Transverse colon (tissue), 4 donors: ENCODE data around the gene RAPGEF1. TPM values are rescaled to one million over a fixed set of nuclear protein-coding genes. Genes with fewer than 3 reads are reported as not detected.

Source experiments
- DNase-seq: peaks from one replicate; pipeline ENCODE4 v3.0.0-alpha.2; 2019
- H3K27ac ChIP-seq, 4 donors: fragments of 200-600 bp; sonication (generic); 2 replicates each; pipeline ENCODE4 v1.5.1; 2016 to 2018; ENCODE audit warnings: inconsistent platforms in 4 of 4
- H3K27me3 ChIP-seq: fragments of 200-600 bp; sonication (generic); 2 replicates; pipeline ENCODE4 v1.5.1; 2017; ENCODE audit warnings: inconsistent platforms
- H3K36me3 ChIP-seq, 4 donors: fragments of 200-600 bp; sonication (generic); 2 replicates each; pipeline ENCODE4 v1.5.1; 2017 to 2019; ENCODE audit warnings: inconsistent platforms in 4 of 4
- H3K4me1 ChIP-seq, 4 donors: fragments of 200-600 bp; sonication (generic); 2 replicates each; pipeline ENCODE4 v1.5.1; 2017 to 2020; ENCODE audit warnings: inconsistent platforms in 4 of 4
- H3K4me3 ChIP-seq, 4 donors: fragments of 200-600 bp; sonication (generic); 1 replicate in 1 of 4; 2 replicates in 3 of 4; pipeline versions ENCODE4 v1.5.1 to v1.6.1; 2017 to 2019; ENCODE audit warnings: inconsistent platforms in 4 of 4
- H3K9me3 ChIP-seq, 2 donors: fragments of 200-600 bp; sonication (generic); 2 replicates each; pipeline ENCODE4 v1.5.1; 2017 to 2019; ENCODE audit warnings: inconsistent platforms in 2 of 2
- CTCF ChIP-seq, 5 experiments: fragments of 200-600 bp in 3 of 5; fragments of 450-650 bp in 2 of 5; sonication (generic) in 3 of 5; IDR thresholded peaks; 1 replicate in 2 of 5; 2 replicates in 3 of 5; pipeline ENCODE4 v1.5.1; 2016 to 2017; ENCODE audit warnings: antibody characterized with exemption in 5 of 5, inconsistent platforms in 3 of 5, mild to moderate bottlenecking in 2 of 5, moderate library complexity in 1 of 5
- EP300 ChIP-seq: sonication (generic); formaldehyde crosslinking; IDR thresholded peaks from one replicate; pipeline ENCODE4 v1.6.1; 2017; ENCODE audit warnings: antibody characterized with exemption, low read depth
- POLR2A ChIP-seq: fragments of 450-650 bp; IDR thresholded peaks from one replicate; pipeline ENCODE4 v1.6.1; 2016; ENCODE audit warnings: antibody characterized with exemption, mild to moderate bottlenecking, moderate library complexity
- POLR2AphosphoS5 ChIP-seq, 3 donors: sonication (generic); formaldehyde crosslinking; IDR thresholded peaks; one replicate each; pipeline ENCODE4 v1.6.1; 2016; ENCODE audit warnings: antibody characterized with exemption in 3 of 3
- WGBS, 2 donors: methylation state at CpG; one replicate each; pipeline ENCODE4 v1.1.5; 2018; ENCODE audit warnings: low coverage in 1 of 2; 5-methylcytosine and 5-hydroxymethylcytosine counted together
- in situ Hi-C, 4 donors: fragments of 200-750 bp; cut with MboI; loops; one replicate each; pipeline versions ENCODE4 v1.15.0 to v1.15.1; 2017; ENCODE audit warnings: low sequenced_read_pairs in 3 of 4, low pct_ligation_motif_present in 1 of 4, low pct_unique_long_range_greater_than_20kb in 1 of 4
- intact Hi-C: fragments of 100-400 bp; cut with DNase I; formaldehyde crosslinking; loops from one replicate; pipeline ENCODE4 v1.15.1; 2023; ENCODE audit warnings: low total_unique reads
- total RNA-seq, 4 donors: library from RNA; depleted of rRNA; stranded (reverse); fragments of >200 nt; gene quantifications; one replicate each; pipeline ENCODE4 v1.1.0, GENCODE V29; 2016

RAPGEF1 gene
- total RNA-seq, 4 donors from 2014 or later: 49.8 to 86.0 (median 55.1) TPM

DNA sequence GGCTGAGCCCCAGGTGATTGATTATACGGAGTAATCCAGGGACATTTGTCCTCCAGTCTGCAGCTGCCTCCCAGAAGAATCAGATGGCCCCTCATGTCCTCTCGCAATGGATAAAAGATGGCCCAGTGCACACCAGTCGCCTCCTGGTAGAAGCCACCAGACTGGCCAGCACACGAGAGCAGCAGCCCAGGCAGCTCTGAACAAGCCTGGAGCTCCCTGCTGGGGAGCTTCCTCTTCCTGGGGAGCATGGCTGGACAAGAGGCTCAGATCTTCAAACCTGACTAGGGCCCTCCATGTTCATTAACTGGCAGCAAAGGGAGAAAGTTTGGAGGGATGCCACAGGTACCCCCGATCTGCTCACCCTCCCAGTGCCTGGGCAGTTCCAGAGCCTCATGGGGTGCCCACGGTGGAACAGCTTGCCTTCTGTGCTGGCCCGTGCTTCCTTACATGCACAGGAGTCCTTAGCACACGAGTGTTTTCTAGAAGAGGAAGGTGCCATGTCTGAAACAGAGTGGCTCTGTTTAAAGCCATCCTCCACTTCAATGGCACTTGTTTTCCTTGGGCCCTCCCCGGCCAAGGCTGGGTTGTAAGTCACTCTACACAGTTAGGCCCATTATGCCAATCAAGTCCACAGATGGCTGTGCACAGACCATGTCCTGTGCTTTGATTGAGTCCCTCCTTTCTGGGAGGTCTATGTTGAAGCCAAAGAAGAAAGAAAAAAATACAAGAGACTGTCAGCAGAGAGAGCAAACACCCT, 118.9 kb downstream of the RAPGEF1 start:
- no peak overlapping the region for H3K4me3 ChIP-seq
- TF ChIP-seq EP300: no peak
- peak overlapping the region in 3 of 4 donors; percentile 29 to 42 (median 38) for H3K27ac ChIP-seq
- in situ Hi-C loops (loop anchor here in 1 of 4 donors (25.0 kb wide), 1 partner anchor 641 kb away; no protein-coding TSS in a partner anchor), intact Hi-C loops (no loop called here)
- H3K9me3 ChIP-seq: no peaks in the 10 kb centered on the region
- 88% methylated on average over 9 of the region's 9 CpGs; no CpG with 5 or more reads in 1 of the 2 donors for WGBS, 2 donors
- DNase-seq: no peak
- H3K4me1 ChIP-seq: peaks cover 0 to 12% (median 8%) of the 10 kb centered on the region in 4 donors
- H3K27me3 ChIP-seq: no peaks in the 10 kb centered on the region
- peaks cover 0 to 28% (median 8%) of the 10 kb centered on the region in 4 donors for H3K36me3 ChIP-seq

- Histone ChIP-seq H3K4me1 (peaks cover 0 to under 1% (median 0%) of the 10 kb centered on the region in 4 donors), H3K27me3 (no peaks in the 10 kb centered on the region), H3K36me3 (peaks cover 0 to 28% (median 9%) of the 10 kb centered on the region in 4 donors), H3K9me3 (no peaks in the 10 kb centered on the region), H3K4me3 (no peak overlapping the region), H3K27ac (no peak overlapping the region)
- no peak for TF ChIP-seq EP300
- TF ChIP-seq POLR2AphosphoS5 (IDR thresholded peaks at IDR 0.05): no peak
- TF ChIP-seq POLR2A: no peak
- TF ChIP-seq CTCF (IDR thresholded peaks at IDR 0.05): no peak
- in situ Hi-C loops (loop anchor here in 1 of 4 donors (25.0 kb wide), 1 partner anchor 643 kb away; no protein-coding TSS in a partner anchor), intact Hi-C loops (no loop called here)
- DNase-seq: no peak
- WGBS, 2 donors: 60 to 93% methylated on average over 1 to 3 of the region's 3 CpGs
These were observed 120.2 kb downstream of the RAPGEF1 start for GRCh38 chr9:131619680-131620079.

DNA sequence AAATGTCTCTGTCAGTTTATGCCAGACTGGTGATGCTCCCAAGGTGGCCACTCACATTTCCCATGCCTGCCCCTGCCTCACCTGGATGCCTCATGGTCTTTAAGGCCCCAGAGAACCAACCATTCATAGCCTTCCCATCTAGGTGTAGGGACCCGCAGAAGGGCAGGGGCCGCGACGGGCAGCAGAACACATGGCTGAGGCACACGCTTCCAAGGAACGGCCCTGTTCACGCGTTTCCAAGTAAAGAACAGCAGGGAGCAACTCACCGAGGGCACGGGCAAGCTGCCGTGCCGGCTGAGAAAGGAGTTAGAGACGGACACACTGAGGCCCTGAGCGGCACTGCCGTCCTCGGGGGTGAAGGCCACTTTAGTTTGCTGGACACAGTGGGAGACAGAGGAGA, 121.1 kb downstream of the RAPGEF1 start:
- in situ Hi-C loops: loop anchor here in 1 of 4 donors (25.0 kb wide), 1 partner anchor 644 kb away; no protein-coding TSS in a partner anchor
- intact Hi-C loops: no loop called here
- 97% methylated on average over 16 of the region's 16 CpGs; no CpG with 5 or more reads in 1 of the 2 donors for WGBS, 2 donors

GRCh38 chr9:131618071-131618479, 121.8 kb downstream of the RAPGEF1 start:
- in situ Hi-C loops (loop anchor here in 1 of 4 donors (25.0 kb wide), 1 partner anchor 644 kb away; no protein-coding TSS in a partner anchor), intact Hi-C loops (no loop called here)
- 63% methylated on average over 2 of the region's 2 CpGs; no CpG with 5 or more reads in 1 of the 2 donors for WGBS, 2 donors
- TF ChIP-seq EP300: no peak
- no peak for TF ChIP-seq POLR2A
- no peak for TF ChIP-seq CTCF (IDR thresholded peaks at IDR 0.05)
- no peak for TF ChIP-seq POLR2AphosphoS5 (IDR thresholded peaks at IDR 0.05)
- no peaks in the 10 kb centered on the region for H3K4me1 ChIP-seq
- H3K4me3 ChIP-seq: no peak overlapping the region
- H3K36me3 ChIP-seq: peaks cover 0 to 27% (median 9%) of the 10 kb centered on the region in 4 donors
- no peaks in the 10 kb centered on the region for H3K9me3 ChIP-seq
- H3K27ac ChIP-seq: no peak overlapping the region
- DNase-seq: no peak
- H3K27me3 ChIP-seq: no peaks in the 10 kb centered on the region

More for the DNA sequence above, 121.1 kb downstream of the RAPGEF1 start:
- Histone ChIP-seq H3K27ac (no peak overlapping the region), H3K36me3 (peaks cover 0 to 28% (median 9%) of the 10 kb centered on the region in 4 donors), H3K27me3 (no peaks in the 10 kb centered on the region), H3K4me3 (no peak overlapping the region), H3K4me1 (no peaks in the 10 kb centered on the region), H3K9me3 (no peaks in the 10 kb centered on the region)
- TF ChIP-seq CTCF (IDR thresholded peaks at IDR 0.05) (no peak), POLR2AphosphoS5 (IDR thresholded peaks at IDR 0.05) (no peak), POLR2A (no peak), EP300 (no peak)
- no peak for DNase-seq
